IPS-18c (cell line): Measurements from ENCODE around the gene EPHB4.
"Not testable (repeated sequence)": the region's sequence is repeated elsewhere in the genome, so short reads cannot be mapped to it uniquely, and the experiment has no call there.

ENCODE experiments used
- H3K4me3 ChIP-seq: 2 replicates; pipeline ENCODE4 v1.7.0; 2013; ENCODE audit warnings: low read depth, mild to moderate bottlenecking, low read length, moderate library complexity; ENCODE audit not compliant: insufficient read depth
- H3K9me3 ChIP-seq: one replicate; pipeline ENCODE4 v1.6.1; 2013; ENCODE audit warnings: mild to moderate bottlenecking, low read length, moderate library complexity; ENCODE audit not compliant: control insufficient read depth, insufficient read depth

Gene EPHB4

DNA sequence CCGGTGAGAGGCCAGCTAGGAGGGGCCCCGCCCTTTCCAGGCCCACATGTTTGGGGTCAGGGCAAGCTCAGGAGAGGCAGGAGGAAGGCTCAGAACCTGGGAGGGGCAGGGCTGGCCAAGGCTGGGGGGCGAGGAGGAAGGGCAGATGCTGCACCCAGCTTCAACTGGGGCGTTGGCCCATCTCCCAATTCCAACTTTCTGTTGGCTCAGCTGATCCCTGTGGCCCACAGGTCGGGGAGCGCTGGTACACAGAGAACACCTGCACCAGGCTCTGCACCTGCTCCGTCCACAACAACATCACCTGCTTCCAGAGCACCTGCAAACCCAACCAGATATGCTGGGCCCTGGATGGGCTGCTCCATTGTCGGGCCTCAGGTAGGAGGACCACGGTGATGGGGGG, 53.8 kb downstream of the EPHB4 start:
- H3K4me3 ChIP-seq: no peak overlapping the region
- no peaks in the 10 kb centered on the region for H3K9me3 ChIP-seq

DNA sequence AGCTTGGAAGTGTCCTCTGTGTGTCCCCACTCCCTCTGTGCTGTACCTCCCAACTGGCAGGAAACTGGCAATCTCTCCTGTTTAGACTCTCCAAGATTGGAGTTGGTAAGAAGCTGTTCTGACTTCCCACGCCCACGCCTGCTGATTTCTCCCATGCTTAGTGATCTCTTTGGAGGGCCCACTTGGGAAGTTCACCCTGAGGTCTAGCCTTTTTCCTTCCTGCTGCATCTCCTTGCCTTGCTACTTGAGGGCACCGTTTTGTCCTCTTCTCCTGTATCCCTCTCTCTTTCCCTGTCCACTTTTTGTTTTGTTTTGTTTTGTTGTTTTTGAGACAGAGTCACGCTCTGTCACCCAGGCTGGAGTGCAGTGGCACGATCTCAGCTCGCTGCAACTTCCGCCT, 58.5 kb downstream of the EPHB4 start:
- no peaks in the 10 kb centered on the region for H3K9me3 ChIP-seq

DNA sequence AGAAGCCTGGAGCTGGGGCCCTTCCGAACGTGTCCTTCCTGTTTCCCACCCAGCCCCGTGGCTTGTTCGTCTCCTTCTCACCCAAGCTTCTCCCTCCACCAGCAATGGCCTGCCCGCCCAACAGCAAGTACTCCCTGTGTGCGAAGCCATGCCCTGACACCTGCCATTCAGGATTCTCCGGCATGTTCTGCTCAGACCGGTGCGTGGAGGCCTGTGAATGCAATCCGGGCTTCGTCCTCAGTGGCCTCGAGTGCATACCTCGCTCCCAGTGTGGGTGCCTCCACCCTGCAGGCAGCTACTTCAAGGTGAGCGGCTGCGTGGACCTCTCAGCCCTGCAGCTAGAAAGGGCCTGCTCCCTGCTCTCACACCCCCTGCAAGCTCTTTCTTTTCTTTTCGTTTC, 62.1 kb downstream of the EPHB4 start:
- Histone ChIP-seq H3K4me3 (no peak overlapping the region), H3K9me3 (no peaks in the 10 kb centered on the region)

More for the DNA sequence above, 58.5 kb downstream of the EPHB4 start:
- H3K4me3 ChIP-seq: no peak overlapping the region

DNA sequence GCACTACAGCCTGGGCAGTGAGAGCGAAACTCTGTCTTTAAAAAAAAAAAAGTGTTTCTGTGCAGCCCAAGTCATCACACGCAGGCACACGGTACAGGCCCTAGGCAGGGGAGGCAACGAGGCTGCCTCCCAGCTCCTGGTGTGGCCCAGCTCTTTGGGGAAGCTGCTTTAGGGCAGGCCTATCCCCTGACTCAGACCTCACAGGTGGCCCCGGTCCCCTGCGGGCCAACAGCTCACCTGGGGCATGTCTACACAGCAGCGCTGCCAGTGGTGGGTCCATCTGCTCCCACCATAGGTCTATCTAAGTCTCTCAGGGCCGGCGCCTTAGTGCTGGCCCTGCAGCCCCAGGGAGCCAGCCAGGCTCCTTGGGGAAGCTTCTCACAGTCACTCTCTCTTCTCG, 62.5 kb downstream of the EPHB4 start:
- H3K4me3 ChIP-seq: no peak overlapping the region
- no peaks in the 10 kb centered on the region for H3K9me3 ChIP-seq

DNA sequence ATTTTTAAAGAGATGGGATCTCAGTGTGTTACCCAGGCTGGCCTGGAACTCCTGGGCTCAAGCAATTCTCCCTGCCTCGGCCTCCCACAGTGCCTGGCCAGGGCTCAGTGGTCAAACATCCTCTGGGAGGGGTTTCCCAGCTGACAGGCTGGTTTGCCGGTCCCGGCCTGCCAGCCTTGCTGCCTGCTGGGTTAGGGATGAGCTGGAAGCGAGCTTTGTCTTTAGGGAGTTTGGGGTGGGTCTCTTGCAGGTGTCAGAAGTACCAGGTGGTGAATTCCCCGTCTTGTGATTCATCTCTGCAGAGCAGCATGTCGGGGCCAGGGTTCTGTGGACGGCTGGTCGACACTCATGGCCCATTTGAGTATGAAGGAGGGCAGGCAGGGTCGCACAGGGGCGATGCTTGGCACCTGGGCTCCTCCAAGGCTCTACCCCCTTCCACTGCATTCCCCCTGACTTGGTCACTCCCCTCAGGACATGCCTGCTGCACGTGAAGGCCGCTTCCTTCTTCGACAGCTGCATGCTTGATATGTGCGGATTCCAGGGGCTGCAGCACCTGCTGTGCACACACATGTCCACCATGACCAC, 63.7 kb downstream of the EPHB4 start:
- Histone ChIP-seq H3K4me3 (no peak overlapping the region), H3K9me3 (no peaks in the 10 kb centered on the region)

DNA sequence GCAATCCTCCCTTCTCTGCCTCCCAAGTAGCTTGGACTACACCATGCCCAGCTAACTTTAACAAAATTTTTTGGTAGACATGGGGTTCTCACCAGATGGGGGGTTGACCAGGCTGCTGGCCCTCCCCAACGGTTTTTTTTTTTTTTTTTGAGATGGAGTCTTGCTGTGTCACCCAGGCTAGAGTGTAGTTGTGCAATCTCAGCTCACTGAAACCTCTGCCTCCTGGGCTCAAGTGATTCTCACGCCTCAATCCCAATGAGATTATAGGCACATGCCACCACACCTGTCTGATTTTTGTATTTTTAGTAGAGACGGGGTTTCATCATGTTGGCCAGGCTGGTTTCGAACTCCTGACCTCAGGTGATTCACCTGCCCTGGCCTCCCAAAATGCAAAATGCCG, 64.5 kb downstream of the EPHB4 start:
- H3K9me3 ChIP-seq, H3K4me3 ChIP-seq: not testable (repeated sequence)

DNA sequence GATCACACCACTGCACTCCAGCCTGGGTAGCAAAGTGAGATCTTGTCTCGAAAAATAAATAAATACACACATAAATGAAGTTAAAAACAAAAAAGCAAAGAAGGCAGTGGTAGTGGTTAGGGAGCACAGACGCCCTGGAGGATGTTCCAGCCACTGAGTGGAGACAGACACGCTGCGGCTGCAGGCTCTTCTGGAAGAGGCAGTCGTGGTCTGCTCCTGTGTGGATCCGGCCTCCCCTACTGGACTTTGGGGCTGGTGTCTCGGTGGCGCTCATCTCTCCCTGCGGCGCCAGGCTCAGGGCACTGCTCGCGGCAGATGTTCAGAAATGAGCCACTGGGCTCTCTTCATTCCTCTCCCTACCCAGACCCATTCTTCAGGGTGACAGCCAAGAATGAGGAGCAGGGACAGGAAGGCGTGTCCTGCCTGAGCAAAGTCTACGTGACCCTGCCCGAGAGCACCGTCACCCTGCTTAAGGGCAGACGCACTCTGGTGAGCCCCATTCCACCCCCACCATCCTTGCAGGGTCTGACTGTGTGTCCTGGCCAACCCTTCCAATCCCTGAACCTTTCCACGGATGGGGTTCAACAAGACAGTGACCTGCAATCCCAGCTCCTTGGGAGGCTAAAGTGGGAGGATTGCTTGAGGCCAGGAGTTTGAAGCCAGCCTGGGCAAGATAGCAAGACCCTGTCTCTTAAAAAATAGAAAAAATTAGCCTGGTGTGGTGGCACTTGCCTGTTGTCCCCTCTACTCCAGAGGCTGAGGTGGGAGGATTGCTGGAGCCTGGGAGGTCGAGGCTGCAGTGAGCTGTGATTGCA, 67.8 kb downstream of the EPHB4 start:
- H3K9me3 ChIP-seq: no peaks in the 10 kb centered on the region
- H3K4me3 ChIP-seq: no peak overlapping the region

DNA sequence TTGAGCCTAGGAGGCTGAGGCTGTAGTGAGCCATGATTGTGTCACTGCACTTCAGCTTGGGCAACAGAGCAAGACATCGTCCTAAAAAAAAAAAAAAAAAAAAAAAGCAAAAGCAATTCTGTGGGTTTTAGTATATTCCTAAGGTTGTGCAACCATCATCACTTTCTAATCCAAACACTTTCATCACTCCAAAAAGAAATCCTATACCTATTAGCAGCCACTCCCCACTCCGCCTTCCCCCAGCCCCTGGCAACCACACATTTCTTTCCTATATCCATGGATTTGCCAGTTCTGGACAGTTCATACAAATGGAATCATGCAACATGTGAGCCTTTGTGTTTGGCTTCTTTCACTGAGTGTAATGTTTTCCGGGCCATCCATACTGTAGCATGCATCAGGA, 73.6 kb downstream of the EPHB4 start:
- Histone ChIP-seq H3K4me3 (no peak overlapping the region), H3K9me3 (peaks cover 2% of the 10 kb centered on the region)

DNA sequence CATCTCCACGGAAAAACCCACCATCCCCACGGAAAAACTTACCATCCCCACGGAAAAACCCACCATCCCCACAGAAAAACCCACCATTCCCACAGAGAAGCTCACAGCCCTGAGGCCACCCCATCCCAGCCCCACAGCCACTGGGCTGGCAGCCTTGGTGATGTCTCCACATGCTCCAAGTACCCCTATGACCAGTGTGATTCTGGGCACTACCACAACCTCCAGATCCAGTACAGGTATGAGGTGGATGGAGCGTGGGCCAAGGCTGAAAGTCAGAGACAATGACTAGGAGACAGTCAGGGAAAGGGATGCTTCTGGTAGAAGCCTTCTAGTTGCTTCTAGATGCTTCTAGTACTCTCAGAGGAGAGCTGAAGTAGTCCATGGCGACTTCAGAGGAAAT, 74.3 kb downstream of the EPHB4 start:
- Histone ChIP-seq H3K9me3 (peaks cover 2% of the 10 kb centered on the region), H3K4me3 (no peak overlapping the region)
